Measurements from ENCODE around the gene MEGF11. TPM values are rescaled to one million over a fixed set of nuclear protein-coding genes. Genes with fewer than 3 reads are reported as not detected.
"Not testable (repeated sequence)": the region's sequence is repeated elsewhere in the genome, so short reads cannot be mapped to it uniquely, and the experiment has no call there.

MEGF11 gene
- polyA plus RNA-seq, 4 donors = 2.1 to 3.0 (median 3.0) TPM

DNA sequence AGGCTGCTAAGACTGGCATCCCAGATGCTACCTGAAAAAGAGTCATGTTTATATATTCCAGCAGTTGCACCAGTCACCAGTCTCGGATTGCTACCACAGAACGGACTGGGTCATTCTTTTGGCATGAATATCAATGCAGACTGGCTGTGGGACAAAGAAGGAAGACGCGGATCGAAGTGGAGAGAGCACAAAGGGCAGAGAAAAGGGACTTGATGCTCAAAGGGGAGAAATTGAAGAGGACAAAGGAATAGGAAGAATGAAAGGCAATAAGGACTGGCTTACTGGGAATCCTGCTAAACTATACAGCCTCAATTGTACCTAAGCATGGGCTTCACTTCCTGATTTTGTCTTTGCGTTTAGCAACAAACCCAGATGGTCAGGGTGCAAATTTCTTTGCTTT, 24.5 kb upstream of the MEGF11 start:
- DNase-seq (ENCODE audit: low read depth in 4 of 4, low spot score in 2 of 4) = no peak

DNA sequence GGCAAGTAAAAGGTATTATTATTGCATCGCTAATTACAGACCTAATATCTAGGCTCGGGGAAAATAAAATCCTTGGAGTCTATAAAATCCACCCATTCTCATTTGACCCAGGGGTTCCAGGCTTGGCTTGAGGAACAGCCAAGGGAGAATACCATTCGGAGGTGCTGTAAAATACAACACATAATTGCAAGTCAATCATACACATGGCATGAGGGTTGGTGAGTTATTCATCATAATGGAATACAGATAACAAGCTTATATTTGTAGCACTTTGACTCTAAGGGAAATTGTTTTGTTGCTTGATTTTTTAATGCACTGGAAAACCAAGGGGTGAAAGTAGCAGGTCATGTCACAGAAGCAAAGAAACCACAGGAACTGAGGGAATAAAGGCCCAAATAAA, 23.0 kb upstream of the MEGF11 start:
- DNase-seq (ENCODE audit: low read depth in 4 of 4, low spot score in 2 of 4) = no peak

DNA sequence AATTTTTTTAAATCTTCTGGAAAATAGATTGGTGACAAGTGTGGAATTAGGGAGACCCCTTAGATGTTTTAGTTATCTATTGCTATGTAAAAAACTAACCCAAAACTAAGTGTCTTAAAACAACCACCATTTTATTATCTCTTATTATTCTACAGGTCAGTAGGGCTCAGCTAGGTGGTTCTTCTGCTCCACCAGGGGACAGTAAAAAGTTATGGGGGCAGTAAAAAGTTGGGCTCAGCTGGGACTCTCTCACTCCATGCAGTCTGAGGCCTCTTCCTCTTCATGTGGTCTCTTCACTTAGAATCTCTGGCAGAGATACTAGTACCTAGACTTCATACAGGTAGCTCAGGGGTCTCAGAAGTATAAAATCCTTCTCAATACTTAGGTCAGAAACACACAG, 21.8 kb upstream of the MEGF11 start:
- DNase-seq (ENCODE audit: low read depth in 4 of 4, low spot score in 2 of 4) = no peak

DNA sequence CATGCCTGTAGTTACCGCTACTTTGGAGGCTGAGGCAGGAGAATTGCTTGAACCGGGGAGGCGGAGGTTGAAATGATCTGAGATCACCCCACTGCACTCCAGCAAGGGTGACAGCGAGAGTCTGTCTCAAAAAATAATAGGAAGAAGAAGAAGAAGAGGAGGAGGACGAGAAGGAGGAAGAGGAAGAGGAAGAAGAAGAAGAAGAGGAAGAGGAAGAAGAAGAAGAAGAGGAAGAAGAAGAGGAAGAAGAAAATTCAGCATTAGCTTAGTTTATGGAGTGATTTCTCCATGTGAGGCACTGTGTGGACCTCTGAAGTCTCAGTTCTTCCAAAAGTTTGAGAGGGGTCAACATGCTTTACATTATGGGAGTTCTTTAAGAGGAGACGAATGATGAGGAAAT, 17.4 kb upstream of the MEGF11 start:
- no peak for DNase-seq (ENCODE audit: low read depth in 4 of 4, low spot score in 2 of 4)

DNA sequence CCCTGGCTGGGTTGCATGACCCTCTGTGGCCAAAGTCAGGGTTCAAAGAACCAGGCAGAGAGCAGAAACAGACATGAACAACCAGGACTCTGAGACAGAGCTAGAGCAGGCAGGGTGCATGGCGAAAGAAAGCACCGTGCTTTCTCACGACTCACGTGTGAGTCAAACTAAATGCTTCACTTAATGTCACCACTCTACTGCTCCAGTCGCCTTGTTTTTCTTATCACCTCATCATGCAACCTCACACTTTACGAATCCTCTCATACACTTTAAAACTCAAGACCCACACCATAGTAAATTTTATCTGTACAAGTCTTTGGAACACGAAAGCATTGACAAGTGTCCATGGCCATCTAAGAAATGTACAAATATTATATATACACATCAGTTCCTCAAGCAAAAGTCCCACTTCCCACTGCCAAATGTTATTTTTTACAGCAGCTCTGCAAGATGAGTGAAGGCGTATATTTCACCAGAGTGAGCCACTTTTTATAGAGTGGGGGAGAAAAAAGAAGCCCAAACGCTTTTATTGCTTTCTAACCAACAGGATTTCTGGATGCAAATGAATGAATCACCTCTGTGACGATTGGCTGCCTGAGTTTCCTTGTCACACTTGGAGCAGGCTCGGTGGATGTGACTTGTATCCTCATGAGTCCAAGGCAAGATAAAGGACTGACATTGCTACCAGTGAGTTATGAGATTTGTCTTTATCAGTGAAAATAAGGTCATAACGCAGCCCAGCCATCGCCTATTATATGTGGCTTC, 16.0 kb upstream of the MEGF11 start:
- no peak for DNase-seq (ENCODE audit: low read depth in 4 of 4, low spot score in 2 of 4)

DNA sequence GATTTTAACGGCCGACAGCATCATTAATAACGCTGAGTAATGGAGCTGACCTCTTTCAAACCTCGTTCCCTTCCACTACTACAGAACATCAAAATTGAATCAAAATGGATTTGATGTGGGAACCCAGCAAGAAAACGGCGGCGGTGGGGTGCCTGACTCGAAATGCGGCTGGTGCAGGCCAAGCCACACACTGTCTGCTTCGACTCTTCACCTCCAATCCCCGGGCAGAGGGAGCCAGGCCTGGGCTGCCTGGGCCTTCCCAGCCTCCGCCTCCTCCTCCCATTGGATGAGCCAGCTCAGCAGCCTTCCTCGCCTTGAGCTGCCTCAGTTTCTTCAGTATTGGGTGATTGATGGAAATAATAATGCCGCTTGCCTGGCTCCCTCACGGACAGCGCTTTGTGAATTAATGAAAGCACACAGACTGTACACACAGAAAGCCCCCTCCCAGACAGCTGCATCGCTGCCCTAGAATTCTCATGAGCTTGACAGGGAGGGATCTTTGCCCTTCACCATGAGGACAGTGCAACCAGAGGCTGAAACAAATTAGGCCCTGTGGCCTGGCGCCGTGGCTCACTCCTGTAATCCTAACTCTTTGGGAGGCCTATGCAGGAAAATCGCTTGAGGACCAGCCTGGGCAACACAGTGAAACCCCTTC, 11.4 kb upstream of the MEGF11 start:
- no peak for DNase-seq (ENCODE audit: low read depth in 4 of 4, low spot score in 2 of 4)

DNA sequence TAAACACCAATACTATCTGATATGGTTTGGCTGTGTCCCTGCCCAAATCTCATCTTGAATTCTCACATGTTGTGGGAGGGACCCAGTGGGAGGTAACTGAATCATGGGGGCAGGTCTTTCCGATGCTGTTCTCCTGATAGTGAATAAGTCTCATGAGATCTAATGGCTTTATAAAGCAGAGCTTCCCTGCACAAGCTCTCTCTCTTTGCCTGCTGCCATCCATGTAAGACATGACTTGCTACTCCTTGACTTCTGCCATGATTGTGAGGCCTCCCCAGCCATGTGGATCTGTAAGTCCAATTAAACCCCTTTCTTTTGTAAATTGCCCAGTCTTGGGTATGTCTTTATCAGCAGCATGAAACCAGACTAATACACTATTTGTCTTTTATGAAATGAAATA, 9.3 kb upstream of the MEGF11 start:
- not testable (repeated sequence) for DNase-seq (ENCODE audit: low read depth in 4 of 4, low spot score in 2 of 4)

DNA sequence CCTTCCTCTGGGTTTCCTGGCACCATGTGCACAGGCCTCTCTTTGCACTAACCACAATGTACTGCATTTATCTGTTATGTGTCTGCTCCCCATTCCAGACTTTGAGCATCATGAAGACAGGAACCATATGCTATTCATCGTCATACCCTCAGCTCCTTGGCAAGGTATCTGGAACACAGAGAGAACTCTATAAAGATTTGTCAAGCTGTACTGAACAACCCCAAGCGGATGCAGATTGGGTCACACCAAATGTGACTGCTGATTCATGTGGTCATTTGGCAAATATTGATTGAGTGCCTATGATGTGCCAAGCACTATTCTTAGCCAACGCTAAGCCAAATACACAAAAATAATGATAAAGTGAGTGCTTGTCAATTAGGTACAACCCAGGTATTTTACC, 7.5 kb upstream of the MEGF11 start:
- no peak for DNase-seq (ENCODE audit: low read depth in 4 of 4, low spot score in 2 of 4)

DNA sequence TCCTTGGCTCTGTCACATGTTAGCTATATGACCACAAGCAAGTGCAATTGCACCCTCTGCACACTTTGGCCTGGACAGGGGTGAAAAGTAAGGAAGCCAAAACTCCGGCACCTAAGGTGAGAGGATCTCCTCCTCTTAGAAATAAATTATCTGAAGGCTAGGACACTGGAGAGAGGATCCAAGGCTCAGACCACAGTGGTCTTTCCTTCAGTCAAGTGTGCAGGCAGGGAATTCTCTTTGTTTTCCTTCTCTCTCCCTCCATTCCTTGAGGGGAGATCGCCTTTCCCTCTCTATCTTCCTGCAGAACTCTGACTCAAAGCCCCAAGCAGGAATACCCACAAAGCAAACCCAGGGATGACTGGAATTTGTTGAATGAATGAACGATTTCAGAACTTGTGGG, 3.1 kb upstream of the MEGF11 start:
- no peak for DNase-seq (ENCODE audit: low read depth in 4 of 4, low spot score in 2 of 4)

DNA sequence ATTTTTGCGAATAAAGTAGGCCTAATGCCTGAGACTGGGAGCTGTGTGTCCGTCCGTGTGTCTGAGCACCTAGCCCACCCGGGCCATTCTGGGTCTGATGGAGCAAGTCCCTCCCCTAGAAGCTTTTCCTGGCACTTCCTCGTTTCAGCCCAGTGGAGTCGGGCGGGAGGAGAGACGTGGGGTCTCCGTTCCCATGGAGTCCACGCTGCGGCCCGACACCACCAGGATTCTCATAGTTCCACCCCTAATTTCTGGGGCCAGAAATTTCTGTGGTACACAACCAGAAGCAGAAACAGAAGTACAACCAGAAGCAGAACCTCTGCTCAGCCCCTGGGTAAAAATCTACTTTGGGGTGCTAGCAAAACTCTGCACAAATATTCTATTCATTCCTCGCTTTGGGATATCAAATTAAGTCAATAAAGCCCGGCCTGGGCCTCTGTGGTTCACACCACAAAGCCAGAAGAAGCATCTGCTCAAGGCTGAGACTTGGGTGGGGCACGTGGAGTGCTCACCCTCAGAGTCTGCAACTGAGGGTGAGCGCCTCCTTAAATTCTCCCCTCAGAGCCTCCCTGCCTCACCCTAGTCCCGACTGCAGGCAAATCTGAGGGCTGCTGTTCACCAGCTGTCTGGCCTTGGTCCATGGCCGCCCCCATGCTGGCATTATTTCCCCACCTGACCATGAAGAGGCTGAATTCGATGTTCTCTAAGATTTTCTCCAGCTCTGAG, 1.6 kb upstream of the MEGF11 start:
- DNase-seq (ENCODE audit: low read depth in 4 of 4, low spot score in 2 of 4) = no peak

DNA sequence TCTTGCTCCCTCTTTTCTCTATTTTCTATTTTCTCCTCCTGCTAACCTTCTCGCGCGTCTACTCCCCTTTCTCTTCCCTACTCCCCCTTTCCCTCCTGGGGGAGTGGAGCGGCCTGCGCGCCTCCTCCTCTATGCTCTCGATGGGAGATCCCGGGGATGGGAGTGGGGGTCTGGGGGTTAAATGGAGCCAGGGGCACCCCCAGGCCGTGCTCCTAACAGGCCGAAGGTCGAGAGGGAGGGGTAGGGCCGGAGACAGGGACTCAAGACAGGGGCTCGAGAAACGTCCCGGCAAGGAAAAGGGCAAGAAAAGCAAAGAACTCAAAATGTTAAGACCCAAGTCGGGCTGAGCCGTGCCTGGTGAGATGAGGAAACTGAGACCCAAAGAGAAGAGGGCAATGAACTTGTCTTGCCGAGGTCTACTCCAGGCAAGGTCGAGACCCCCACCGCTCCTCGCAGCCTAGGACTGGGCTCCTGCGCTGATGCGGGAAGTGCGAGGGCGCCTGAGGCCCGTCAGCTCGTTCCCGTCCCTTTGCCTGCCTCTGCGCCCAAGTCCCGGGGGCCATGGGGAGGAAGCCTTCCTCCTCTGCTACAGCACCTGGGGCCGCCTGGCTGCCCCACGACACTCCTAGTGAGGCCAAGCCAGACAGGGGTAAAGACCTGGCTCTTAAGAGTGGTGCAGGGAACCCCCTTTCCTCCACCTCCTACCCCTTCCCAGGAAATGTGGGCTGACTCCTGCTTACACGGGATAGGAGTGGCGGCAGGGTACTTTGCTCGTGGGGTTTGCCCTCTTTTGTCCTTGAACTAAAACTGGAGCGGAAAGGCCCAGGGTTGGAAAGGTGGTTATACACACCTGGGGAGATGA, 770 bp upstream of the MEGF11 start:
- DNase-seq (ENCODE audit: low read depth in 4 of 4, low spot score in 2 of 4) = no peak

DNA sequence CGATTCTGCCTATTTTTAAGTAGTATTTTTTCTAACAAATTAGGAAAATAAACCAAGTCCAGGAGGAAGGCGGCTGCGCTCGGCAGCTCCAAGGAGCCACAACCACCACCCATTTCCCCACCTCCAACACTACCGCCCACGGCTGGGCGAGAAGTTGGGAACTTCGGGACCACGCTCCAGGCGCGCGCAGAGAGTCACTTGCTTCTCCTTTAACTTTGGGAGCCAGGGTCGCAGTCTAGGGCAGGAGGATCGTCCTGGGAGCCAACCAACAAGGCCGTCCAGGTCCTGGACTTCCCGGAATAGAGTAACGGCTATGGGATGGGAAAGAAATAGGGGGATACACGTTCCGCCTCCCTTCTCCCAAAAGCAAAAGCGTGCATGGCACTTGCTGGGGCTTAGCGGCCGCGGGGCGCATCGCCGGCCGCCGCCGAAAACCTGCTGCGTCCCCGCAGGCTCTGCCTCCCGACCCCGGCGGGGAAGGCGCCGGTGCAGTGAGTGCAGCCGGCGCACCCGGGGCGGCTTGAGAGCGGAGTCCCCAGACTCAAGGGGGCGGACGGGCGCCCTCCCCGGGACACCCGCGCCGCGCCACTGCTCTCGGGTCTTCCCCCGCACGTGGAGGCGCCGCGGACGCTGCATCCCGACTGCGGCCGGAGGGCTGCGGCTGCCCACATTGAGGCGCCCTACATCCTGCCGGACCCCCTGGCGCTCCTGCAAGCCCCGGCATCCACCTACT, 699 bp downstream of the MEGF11 start:
- peak in 1 of 4 donors; percentile 5 for DNase-seq (ENCODE audit: low read depth in 4 of 4, low spot score in 2 of 4)

DNA sequence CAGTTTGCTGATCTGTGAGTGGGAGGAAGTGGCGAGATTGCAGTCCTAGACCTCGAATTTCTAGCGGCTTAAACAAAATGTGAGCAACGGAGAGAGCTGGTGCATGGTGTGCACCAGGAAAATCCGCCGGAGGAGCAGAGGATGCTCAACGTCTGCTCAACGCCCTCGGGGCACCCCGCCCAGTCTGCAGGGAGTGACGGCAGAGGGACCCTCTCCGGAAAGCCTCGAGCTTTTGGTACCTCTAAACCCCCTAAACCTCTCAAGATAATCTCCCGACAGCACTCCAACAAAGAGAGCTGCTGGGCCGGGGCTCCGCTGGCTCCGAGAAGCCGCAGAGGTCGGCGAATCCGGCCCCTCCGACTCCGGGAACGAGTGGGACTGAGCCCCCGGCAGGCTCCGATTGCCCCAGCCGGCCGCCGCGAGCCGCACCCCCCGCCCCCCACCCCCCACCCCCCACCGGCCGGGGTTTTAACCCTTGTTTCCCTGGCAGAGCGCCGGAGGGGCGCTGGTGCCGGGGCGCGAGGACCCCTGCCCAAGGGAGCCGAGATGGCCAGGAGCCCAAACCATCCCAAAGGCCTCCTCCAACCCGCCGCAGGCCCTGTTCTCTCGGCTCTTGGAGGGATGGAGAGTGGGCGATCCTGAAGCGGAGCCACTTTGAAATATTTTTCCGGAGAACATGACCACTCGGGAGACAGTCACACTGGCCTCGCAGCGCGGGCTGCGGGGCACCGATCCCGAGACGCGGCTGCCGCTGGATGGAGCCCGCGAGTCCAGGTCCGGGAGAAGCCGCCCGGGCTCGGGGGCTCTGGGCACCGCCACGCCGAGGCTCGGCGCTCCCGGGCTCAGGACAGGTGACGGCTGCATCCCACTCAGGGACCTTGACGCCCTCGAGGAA, 1.5 kb downstream of the MEGF11 start:
- DNase-seq (ENCODE audit: low read depth in 4 of 4, low spot score in 2 of 4) = peak in 1 of 4 donors; percentile 22

DNA sequence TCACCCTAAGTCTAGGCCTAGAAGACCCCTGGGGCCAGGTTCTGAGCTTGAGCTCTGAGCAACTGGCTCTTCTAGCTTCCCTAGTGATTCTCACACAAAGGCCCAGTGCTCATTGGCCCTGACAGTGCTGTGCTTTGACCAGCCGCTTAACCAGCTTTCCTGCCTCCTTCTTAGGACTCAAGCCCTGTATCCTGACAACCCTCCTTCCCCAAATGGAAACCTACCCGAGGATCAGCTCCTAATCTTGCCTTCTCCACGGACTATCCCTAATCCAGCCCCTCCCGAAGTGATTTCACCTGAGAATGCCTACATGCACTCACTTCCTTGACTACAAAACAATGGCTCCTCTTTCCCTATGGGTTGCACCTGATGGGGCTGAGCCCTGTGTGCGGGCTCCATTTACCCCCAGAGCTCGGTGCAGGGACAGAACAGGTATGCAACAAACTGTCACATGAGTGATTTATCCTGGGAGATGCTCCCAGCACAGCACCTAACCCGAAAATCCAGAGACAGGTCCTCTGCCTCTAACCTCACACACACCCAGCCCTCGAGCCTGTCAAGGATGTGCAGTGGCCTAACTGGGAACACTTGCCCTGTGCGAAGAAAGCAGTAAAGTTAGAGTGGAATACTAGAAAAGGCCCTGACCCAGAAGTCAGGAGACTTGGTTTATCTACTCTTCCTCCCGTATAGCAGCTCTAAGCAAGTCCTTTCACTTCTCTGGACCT, 2.3 kb downstream of the MEGF11 start:
- no peak for DNase-seq (ENCODE audit: low read depth in 4 of 4, low spot score in 2 of 4)

DNA sequence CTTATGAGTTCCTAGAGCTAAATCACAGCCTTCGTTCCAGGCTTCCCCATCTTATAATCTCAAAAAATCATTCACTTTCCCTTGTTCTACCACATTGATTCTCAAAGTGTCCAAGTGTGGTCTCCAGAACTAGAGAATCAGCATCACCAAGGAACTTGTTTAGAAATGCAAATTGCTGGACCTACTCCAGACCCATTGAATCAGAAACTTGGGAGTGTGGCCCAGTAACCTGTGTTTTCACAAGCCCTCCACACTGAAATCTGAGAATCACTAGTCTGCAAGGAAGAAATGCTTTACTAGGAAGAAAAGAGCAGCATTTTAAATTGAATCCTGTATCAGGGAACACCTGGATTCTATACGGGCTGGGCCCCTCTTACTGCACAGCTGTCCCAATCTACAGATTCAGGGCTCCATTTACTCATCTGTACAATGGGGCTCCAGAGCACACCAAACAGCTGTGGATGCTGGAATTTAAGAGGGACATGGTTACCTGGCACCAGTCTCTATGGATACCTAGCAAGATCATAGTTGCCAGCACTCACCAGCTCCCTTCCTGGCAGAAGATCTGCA, 3.9 kb downstream of the MEGF11 start:
- no peak for DNase-seq (ENCODE audit: low read depth in 4 of 4, low spot score in 2 of 4)

DNA sequence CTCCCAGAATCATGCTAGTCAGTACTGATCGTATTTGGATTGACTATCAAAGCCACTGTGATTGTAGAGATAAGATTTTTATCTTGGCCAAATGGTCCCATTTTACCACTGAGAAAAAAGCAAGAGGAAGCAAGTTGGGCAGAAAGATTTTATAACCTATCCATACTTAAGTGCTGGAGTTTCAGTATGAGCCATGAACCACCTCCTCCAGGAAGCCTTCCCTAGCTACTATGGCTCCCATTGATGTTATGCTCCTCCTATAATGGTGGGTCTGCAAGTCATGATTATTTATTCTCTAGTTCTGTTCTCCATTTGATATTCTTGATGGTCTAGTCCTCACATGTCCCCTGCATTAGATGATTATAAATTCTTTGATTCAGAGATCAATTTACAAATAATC, 6.6 kb downstream of the MEGF11 start:
- no peak for DNase-seq (ENCODE audit: low read depth in 4 of 4, low spot score in 2 of 4)

DNA sequence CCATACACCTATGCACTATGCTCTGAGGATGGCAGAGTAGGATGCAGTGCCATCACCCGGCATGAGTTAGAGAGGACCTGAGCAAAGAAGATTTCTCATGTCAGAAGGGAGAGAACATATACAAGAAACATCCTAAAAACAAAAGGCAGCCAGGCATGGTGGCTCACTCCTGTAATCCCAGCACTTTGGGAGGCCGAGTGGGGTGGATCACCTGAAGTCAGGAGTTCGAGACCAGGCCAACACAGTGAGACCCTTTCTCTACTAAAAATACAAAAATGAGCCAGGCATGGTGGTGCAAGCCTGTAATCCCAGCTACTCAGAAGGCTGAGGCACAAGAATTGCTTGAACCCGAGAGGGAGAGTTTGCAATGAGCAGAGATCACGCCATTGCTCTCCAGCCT, 7.7 kb downstream of the MEGF11 start:
- DNase-seq (ENCODE audit: low read depth in 4 of 4, low spot score in 2 of 4) = not testable (repeated sequence)

DNA sequence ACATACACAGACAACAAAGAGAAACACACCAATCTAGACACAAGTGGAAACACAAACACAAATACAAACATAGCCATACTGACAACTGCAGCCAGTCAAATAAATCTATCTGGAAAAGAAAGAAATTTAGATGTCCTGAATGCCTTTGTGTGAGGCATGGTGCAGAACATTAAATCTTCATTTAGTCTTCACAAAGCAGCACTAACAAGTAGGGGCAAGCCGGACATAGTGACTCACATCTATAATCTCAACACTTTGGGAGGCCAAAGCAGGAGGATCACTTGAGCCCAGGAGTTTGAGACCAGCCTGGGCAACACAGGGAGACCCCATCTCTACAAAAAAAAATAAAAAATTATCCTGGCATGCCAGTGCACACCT, 11.7 kb downstream of the MEGF11 start:
- no peak for DNase-seq (ENCODE audit: low read depth in 4 of 4, low spot score in 2 of 4)

Measured in left renal cortex interstitium (tissue), 4 donors.